Measurements from ENCODE around the gene MAP2K3.
A peak's percentile ranks its signal among the peaks of the same experiment; 100 is the strongest.

The MAP2K3 gene

GRCh38 chr17:21285164-21286065 lies 904 bp downstream of the MAP2K3 start:
- DNase-seq = no peak

DNA sequence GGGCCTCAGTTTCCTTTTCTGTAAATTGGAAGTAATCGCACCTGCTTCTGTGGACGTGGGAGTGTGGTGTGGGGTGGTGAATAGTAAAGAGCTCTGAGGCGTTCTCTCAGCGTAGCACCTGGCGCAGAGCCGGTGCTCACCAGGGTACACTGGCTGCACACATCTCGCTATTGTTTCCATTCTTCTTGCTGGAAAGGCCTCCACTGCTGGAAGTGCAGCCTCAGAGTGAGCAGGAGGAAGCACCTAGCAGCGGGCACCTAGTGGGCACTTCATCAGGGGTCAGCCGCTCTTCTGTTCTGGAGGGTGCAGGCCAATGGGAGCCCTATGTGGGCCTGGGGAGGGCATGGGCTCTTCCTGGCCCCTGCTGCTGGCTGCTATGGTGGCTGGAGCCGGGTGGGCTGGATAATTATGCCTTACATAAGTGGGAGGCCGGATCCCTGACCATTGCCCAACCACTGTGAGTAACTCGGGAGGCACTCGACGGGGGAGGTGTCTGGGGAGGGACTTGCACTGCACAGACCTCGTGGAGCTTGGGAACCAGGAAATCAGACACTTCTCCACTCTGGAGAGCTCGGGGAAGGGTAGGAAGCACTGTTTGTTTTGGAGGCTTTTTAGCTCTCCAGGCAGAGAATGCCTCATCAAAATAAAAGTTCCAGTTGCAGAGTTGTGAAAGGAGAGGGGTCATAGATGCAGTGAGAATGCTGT lies 1.7 kb downstream of the MAP2K3 start:
- DNase-seq = no peak

- DNase-seq = no peak
These were observed 2.6 kb downstream of the MAP2K3 start for GRCh38 chr17:21286909-21287702.

DNA sequence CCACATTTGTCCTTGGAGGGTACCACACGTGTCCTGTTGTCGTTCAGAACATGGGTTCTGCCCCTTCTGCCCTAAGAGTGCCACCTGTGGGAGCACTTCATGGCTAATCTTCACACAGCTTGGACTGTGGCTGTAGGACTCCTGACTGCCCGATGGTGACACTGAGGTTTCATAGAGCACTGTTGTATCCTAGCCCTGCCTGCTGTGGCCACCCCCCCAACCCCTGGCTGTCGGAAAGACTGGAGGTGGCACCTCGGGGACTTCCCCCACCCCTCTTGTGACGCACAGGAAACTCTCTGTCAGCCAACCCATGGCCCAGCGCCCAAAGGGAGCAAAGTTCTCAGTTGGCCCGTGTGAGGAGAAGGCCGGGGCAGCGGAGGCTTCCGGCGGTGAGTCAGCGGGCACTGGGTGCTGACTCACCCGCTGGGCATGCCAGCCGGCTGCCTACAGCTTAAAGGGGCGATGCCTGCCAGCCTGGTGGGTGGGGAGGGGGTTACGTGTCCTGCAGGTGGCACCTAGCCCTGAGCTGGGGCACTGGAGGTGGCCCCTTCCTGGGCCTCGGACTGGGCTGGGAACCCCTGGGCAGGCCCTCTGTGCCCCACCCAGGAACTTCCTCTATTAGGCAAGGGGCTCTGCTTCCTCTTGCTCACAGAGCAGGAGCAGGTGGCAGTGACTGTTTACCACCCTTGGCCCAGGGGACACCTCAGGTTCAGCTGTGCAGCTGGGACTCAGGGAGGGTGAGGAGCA lies 3.4 kb downstream of the MAP2K3 start:
- DNase-seq = peak; percentile 94

DNA sequence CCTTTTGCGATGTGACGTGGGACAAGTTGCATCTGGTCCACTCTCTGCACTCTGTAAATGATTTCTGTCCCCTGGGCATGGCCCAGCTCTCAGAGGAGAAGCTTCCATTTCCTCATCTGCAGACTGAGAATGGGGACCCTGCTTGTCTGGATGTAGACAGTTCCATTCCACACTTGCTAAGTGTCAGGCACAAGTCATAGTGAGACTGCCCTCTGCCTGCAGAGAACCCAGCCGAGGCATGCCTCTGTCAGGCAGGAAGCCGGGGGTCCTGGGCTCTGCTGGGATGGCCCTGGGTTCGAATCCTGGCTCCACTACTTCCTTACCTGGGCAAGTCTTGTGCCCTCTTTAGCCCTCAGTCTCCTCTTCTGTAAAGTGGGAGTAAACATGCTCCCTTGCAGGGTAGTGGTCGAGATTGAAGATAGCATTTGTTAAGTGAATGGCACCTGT lies 4.1 kb downstream of the MAP2K3 start:
- DNase-seq = no peak

GRCh38 chr17:21289175-21289901 lies 4.8 kb downstream of the MAP2K3 start:
- no peak for DNase-seq

DNA sequence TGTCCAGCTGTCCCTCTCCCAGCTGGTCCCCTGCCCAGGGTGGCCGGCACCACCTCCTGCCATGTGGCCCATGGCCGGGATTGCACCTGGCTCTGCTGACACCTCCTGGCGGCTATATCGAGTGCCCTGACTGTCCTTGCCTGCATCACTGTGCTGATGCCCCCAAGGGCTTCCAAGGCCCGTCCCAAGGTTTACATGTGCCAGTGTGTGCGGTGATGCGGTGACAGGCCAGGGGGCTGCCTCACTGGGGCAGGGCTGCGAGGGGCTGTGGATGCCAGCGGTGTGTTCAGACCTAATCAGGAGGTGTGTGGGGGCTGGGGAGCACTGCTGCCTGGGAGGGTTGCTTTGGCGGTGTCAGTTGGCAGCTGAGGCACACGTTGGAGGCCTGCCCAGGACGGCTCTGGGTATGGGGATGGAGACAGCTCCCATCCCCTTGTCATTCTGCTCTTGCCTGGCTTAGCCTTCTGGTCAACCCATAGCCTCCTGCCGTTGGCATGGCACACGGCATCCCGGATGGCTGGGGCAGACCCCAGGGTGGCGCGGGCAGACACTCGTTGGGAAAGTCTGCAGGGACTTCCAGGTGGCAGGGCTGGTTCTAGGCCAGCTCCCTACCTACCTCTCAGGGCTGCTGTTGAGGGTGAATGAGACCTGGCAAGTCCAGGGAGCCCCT lies 5.5 kb downstream of the MAP2K3 start:
- no peak for DNase-seq

- DNase-seq = no peak
These were observed 6.8 kb downstream of the MAP2K3 start for GRCh38 chr17:21291357-21291756.

DNA sequence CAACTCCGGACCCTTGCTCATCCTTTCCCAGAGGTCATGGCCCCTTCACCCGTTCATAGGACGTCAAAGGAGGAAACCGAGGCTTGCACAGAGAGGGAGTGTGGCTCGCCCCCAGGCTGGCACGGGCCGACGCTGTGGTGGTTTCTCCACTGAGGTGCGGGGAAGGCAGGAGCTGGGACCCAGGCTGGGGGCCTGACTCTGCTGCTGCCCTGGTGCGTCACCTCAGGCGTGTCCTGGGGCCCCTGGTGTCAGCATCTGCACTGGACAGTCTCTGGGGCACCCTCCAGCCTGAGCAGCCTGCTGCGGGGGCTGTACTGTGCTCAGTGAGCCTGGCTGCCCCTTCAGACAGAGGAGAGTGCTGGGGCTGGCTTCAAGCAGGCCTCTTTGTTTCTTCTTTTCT lies 7.4 kb downstream of the MAP2K3 start:
- no peak for DNase-seq

- DNase-seq = no peak
These were observed 8.6 kb downstream of the MAP2K3 start for GRCh38 chr17:21292867-21293830.

- DNase-seq = no peak
These were observed 9.3 kb downstream of the MAP2K3 start for GRCh38 chr17:21293831-21294210.

DNA sequence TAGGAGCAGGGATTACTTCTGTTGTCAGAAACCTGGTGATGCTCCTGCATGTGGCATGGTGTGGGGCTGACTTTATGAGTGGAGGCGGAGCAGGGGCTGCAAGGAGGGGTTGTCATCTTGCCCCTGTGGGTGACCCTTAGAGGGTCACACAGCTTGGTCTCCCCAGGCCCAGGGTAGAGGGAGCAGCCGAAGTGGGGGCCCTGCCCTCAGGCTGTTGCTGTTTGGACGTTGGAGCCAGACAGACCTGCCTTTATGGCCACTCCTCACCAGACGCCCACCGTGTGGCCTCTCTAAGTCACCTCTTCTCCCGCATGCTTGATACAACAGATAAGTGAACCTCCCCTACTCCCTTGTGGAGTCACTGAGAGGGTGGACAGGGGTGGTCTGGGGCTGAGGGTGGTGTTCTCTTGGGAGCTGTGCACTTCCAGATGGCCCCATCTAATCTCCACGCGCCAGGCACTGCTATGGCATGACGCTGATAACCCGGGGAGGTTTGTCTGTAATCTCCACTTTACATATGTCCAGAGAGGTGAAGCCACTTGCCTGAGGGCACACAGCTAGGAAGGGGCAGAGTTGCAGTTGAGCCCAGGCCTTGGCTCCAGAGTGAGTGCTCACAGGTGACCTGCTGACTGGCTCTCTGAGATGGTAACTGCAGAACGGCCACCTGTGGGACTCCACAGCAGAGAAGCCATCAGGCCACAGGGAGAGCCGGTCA lies 10.0 kb downstream of the MAP2K3 start:
- DNase-seq = no peak

DNA sequence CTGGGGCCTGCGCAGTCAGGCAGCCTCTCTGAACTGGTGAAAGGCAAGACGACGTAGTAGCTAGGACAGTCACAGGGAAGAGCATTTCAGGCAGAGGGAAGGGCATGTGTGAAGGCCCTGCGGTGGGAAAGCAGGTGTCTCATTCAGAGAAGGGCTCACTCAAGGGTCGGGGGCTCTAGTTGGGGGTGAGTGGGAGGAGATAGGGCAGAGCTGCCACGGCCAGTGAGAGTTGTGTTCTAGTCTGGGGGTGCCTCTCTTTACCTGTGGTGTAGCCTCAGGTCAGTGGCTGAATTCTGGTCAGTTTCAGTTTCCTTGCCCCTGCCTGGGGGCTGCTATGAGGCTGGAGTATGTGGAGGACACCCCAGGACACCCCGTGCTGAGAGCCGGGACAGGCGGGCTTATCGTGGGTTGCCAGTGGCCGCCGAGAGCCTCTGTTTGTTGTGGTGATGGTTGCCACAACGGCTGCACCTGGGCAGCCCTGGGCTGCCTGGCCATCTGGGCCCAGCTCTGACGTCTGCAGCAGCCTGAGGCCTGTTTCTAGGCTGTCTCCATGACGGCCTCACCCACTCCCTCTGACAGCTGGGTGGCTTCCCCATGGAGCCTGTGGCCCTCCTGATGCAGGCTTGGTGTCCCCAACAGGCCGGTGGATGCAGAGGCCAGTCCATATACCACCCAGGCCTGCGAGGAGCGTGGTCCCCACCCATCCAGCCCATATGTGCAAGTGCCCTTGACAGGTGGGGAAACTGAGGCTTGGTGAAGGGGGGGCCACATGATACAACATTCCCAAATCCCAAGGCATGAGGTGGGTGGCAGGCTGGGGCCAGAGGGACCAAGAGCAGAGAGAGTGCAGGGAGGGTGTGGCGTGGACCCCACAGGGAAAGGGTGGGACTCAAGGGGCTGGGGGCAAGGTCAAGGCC lies 10.8 kb downstream of the MAP2K3 start:
- DNase-seq = no peak

DNA sequence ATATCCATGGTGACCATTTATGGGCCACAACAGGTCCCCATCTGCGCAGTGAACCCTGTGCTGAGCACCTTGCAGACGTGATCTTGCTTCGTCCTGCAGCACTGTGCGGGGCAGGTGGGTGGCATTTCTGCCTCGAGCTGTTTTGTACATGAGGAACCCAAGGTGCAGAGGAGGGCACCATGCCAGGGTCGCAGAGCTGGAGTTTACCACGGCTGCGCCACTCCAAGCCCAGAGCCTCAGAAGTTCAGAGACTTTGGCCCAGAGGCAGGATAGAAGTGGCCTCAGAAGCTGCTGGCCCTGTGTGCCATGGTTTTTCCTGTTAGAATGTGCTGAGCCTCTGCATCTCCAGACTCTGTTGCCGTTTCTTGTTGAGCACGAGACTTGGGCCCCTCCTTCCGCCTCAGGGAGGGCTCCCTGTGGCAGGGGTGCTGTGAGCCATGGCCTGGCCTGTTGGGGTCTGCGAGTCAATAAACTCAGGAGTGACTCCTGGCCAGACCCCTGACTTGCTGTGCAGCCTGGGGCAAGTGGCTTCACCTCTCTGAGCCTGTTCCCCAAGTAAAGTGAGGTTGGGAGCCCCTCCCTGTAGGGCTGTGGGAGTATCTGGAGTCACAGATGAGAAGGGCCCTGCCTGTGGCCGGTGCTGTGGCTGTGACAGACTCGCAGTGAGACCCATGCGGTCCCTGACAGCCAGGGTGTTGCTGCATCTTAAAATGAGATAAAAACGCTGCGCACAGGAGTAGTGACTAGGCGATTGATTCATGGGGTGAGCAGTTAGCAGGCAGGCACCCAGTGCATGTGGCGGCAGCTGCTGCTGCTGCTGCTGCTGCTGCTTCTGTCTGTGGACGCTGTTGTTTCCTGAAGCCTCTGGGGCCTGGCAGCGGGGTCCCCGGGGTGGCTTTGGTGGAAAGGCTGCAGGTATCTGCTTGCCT lies 11.8 kb downstream of the MAP2K3 start:
- no peak for DNase-seq

- DNase-seq = no peak
These were observed 12.6 kb downstream of the MAP2K3 start for GRCh38 chr17:21297026-21297520.

DNA sequence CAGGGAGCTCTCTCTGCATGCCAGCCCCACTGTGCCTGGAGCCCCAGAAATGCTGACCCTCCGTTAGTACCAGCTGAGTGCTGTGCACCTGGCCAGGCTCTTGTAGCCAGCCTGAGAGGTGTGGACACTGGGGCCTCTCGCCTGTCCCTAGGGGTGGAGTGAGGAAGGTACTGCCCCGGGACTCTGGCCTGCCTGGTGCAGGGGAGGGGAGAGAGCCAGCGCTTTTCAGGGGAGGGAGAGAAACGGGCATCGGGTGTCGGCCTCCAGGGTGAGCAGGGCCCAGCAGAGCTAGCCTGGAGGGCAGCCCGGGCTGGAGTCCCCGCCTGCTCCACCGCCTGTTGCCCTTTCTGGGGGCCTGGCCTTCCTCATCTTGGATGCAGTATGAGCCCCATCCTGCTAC lies 13.1 kb downstream of the MAP2K3 start:
- DNase-seq = no peak

All from NK-92 treated with Interleukin-12 subunit alpha and Interleukin-12 subunit beta, amount 100 ng/mL, for 24 hours (cell line).